GM21515 (cell line): Measurements from ENCODE around the gene NRROS.
"Not testable (repeated sequence)": the region's sequence is repeated elsewhere in the genome, so short reads cannot be mapped to it uniquely, and the experiment has no call there.

Experiments used
- ATAC-seq: cut with Tn5 transposase; IDR thresholded peaks from one replicate; pipeline ENCODE4 v1.9.1; 2021; ENCODE audit not compliant: unreplicated experiment

NRROS gene

DNA sequence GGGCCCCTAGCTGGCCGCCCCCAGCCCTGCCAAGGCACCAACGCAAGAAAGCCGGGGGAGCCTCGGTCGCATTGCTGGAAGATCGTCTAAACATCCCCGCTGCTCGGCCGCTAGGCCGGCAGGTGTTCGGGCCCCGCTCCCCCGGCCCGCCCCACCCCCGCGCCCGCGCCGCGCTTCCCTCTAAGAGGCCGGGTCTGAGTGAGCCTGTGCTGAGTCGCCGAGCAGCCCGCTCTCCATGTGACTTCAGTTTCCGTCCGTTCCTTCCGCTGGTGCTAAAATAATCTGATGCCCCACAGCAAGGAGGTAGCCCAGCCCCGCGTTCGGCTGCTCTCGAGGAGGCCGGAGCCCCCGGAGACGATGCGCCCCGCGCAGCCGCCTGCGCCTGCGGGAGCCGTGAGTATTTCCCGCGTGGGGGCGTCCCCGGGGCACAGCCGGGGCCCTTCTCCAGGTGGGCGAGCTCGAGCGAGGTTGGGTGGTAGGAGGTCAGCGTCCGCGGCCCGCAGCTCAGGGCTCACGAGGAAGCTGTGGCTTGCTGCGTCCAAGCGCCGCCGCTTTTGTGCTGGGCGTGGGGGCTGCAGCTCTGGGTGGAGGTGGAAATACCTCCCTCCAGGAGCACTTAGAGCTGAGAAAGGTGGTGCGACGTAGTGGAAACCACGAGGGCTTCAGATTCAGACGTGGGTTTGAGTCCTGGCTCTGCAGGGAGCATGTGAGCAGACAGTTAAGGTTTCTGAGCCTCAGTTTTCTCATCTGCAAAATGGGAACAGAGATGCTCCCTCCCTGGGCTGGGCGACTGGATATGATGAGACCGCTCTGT, at the start of gene NRROS:
NRROS (plus strand) TSS at position 212 of the 814 bp plus-strand sequence. CDS start 14,846 bp downstream, outside the sequence.
- peak; percentile 43 for ATAC-seq

DNA sequence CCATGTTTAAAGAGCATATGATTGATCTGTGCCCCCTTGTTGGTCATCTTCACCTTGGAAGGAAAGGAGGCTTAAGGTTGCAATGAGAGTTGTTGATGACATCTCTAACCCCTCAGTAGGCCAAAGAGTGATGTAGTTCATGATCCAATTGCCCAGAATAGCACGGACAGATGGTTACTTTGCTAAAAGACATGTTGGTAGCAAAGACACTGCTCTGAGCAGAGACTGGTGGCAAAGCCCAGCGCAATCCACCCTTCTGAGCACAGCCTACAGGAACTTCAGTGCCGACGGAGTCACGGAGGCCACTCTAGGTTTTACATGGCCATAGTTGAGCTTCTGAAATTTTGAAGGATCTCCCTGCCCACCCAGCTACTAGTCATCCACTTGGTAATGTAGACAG, 49.2 kb upstream of the NRROS start:
- ATAC-seq = no peak

DNA sequence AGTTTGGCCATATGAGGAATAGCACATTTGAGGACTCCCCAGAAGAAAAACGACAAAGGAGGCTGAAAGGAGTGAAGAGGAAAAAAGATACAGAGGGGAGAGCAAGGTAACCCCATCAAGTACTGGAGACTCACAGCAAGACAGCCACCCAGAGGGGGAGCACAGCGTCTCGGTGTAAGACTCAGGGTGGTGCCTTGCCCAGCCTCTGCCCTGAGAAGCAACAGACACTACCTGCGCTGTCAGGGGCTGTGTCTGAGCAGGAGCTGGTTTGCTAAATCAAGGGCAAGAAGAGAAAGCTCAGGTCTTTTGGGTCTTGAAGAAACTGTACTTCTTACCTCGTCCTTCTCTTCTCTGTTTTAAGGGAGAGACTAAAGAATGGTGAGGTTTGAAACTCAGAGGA, 43.1 kb upstream of the NRROS start:
- ATAC-seq = no peak

DNA sequence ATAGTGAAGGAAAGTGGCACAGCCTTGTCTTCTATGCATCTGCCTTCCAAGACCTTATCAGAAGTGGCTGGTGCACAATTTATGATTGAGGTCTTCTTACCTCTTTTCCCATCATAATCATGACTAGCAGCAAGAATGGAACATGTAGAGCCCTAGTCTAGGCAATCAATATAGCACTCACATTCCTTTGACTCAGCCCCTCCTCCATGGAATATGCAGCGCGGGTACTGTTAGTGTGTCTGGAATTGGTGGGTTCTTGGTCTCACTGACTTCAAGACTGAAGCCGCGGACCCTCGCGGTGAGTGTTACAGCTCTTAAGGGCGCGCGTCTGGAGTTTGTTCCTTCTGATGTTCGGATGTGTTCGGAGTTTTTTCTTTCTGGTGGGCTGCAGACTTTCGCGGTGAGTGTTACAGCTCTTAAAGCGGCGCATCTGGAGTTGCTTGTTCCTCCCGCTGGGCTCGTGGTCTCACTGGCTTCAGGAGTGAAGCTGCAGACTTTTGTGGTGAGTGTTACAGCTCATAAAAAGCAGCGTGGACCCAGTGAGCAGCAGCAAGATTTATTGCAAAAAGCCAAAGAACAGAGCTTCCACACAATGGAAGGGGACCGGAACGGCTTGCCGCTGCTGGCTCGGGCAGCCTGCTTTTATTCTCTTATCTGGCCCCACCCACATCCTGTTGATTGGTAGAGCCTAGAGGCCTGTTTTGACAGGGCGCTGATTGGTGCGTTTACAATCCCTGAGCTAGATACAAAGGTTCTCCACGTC, 41.3 kb upstream of the NRROS start:
- not testable (repeated sequence) for ATAC-seq

DNA sequence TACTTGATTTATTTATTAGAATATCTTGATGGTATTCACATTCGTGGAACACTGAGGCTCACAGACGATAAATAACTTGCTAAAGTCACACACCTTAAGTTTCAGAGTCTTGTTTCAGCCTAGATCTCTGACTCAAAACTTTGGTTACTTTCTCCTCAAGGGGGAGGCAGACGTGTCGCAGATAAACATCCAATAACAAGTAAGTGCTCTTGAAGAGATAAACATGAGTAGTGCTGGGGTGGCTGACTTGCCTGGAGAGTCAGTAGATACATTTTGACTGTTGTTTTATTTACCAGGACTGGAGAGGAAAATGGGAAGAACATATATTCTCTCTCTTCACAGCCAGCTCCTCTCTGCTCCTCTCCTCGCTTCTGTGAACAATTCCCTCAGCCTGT, 39.8 kb upstream of the NRROS start:
- ATAC-seq = no peak

DNA sequence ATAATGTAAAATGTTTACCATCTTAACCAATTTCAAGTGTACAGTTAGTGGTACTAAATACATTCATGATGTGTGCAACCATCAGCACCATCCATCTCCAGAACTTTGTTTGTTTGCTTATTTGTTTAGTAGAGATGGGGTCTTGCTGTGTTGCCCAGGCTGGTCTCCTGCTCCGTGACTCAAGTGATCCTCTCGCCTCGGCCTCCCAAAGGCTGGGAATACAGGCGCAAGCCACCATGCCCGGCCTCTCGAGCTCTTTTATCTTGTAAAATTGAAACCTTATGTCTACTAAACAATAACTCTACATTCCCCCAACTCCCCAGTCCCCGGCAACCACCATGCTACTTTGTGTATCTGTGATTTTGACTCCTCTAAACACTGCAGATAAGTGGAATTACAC, 39.1 kb upstream of the NRROS start:
- ATAC-seq = no peak

DNA sequence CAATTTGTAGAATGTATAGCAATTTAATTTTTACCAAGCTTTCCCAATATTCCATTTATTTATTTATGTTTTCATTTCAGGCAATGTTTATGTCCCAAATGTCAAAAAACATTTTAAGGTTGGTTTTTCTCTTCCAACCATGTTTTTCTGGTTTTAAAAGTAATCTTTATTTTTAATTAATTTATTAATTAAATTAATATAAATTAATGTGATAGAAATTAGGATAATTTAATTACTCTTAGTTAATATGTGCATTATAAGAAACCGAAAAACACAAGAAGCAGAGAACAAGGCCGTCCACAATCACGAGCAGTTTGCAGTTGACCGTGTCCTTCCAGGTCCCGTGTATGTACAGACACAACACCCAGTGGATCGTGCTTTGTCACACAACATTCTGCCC, 36.8 kb upstream of the NRROS start:
- no peak for ATAC-seq

DNA sequence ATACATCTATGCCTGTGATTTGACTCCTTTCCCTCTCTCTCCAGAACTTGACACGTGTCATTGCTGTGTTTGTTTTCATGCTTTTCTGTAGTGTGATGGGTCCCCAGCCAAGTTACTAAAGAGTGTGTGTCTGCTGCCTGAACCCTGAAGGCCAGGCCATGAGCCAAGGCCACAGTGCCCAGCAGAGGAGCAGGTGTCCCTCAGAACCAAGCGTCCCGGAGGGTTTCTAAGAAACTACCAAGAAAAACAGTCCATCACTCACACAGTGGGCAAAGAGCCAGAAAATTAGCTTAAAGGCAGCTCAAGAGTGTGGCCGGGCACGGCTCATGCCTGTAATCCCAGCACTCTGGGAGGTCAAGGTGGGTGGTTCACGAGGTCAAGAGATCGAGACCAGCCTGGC, 35.8 kb upstream of the NRROS start:
- ATAC-seq = no peak

DNA sequence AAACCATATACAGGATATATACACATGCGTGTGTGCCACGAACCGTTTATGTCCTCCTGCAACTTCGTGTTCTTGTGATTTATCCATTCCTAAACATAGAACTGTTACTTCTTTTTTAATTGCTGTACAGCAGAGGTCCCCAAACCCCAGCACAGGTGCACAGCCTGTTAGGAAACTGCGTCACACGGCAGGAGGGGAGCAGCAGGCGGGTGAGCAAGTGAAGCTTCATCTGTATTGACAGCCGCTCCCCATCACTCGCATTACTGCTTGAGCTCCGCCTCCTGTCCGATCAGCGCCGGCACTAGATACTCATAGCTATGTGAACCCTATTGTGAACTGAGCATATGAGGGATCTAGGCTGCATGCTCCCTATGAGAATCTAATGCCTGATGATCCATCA, 34.9 kb upstream of the NRROS start:
- ATAC-seq = no peak

DNA sequence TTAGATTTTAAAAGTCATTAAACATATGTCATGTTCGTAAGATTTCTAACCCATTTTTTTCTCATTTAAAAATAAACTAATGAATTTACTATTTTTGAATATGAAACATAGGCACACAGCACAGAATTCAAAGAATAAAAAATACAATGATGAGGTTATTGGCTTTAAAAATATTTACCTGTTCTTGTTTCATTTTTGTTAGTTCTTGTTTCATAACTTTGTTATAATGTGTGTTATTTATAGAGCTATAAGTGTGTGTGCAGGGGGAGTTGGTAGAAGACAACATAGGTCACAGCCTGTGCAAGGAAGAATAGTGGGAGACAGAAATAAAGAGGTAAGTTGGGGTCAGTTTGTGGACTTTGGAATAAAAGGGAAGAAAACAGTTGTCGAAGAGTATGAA, 30.8 kb upstream of the NRROS start:
- no peak for ATAC-seq

DNA sequence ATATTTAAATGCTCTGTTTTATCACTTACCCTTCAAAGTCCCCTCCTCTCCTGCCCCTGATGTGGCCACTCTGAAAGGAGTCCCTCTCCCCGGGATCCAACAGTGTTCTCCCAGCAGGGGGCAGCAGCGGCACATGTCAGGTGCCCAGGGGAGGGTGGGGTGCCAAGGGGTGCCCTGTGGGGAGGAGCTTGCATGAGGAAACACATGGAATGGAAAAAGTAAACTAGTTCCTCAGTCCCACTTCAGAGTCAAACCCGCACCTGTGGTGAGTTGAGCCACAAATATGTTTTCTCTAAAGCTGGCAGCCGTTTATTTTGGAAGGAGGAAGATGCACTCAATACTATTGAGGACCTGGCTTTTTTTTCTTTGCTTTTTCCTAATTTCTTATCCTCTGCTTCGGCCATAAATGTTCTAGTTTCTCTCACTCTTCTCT, 30.1 kb upstream of the NRROS start:
- ATAC-seq = peak; percentile 75

DNA sequence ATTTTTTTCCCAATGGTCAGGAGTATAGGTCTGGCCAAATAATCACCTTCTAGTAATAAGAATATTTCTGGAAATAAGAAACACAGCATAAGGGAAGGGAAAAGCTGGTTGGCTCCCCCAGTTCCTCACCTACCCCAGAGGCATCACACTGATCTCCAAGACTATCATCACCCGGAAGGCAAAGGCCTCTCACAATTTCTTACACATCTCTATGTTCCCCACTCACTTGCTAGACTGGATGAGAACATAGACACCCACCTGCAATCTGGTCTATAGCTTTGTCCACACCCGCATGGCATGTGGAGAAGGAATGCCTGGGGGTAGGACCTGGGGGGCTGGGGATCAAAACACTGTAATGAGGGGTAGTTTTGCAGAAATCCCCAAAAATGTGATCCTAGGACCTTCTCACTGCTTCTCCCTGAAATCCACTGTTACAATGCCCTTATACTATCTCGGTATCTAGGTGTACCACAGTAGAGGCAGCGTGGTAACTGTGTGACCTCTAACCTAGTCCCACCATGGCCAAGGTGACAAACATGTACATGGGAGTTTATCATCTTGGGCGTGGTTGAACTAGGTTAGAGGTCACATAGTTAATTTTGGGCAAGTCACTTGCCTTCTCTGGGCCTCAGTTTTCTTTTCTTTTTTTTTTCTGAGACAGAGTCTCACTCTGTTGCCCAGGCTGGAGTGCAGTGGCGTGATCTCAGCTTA, 29.5 kb upstream of the NRROS start:
- ATAC-seq = no peak

DNA sequence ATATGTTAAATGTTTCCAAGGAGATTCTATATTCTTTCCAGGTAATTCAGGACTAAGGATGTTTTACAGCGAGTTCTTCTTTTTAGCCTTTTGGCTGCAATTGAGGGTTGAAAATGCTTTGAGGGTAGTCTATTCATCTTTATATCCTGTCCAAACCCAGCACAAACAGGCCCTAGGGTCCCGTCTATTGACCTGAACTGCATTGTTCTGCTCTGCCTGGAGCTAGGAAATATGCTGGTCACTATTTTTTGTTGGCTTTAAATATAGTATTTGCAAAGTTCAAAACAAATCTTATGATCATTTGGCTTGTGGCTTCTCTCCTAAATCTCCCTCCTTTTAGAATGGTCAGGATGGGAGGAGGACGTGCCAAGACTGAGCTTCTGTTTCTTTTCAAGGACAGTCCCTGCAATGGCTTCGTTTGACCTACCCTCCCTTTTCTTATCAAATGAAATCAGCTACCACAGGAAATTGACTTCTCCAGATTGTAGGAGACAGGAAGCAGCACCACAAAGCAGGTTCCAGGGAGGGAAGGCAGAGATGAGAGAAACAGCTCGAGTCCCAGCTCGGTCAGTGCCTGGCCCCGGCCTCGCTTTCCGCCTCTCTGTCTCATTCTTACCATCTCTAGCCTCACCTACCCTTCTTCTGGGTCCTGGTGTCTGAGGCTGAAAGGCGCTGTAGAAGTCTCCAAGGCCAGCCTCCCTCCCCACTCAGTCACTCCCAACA, 27.6 kb upstream of the NRROS start:
- ATAC-seq = no peak

DNA sequence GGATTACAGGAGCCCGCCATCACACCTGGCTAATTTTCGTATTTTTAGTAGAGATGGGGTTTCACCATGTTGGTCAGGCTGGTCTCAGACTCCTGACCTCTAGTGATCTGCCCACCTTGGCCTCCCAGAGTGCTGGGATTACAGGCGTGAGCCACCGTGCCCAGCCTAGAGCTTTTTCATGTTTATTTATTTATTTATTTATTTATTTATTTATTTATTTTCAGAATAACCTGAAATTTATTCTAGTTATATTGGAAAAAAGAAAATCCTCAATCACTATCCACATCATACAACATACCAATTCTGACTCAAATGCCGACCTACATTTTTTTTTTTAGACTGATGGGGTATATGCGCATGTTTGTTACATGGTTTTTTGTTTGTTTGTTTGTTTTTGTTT, 24.3 kb upstream of the NRROS start:
- ATAC-seq = not testable (repeated sequence)

DNA sequence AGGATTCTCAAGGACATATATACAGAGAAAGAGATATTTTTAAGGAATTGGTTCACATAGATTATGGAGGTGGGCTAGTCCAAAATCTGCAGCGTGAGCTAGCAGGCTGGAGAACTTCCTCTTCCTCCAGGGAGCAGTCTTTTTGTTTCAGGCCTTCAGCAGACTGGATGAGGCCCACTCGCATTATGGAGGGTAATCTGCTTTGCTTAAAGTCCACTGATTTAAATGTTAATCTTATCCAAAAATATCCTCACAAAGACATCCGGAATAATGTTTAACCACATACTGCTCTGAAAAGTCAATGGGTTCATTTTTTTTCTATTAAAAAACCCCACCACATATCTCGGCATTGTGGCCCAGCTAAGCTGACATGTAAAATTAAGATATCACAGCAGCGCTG, 22.2 kb upstream of the NRROS start:
- ATAC-seq = no peak

DNA sequence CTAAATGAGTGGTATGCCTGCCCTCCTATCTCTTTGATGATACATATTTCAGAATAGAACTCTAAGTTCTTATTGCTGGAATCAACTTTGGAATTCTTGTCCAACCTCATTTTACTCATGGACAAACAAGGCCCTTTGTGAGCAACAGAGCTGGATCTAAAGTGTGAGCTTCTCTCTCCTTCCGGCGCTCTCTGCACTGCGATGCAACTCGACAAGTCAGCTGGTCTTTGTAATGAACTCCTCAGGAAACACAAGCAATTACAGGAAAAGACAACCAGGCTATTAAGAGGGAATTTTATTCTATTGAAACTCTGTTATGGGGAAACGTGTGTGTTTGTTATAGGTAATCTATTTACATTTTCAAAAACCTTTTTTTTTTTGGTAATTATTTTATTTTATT, 20.3 kb upstream of the NRROS start:
- ATAC-seq = no peak

DNA sequence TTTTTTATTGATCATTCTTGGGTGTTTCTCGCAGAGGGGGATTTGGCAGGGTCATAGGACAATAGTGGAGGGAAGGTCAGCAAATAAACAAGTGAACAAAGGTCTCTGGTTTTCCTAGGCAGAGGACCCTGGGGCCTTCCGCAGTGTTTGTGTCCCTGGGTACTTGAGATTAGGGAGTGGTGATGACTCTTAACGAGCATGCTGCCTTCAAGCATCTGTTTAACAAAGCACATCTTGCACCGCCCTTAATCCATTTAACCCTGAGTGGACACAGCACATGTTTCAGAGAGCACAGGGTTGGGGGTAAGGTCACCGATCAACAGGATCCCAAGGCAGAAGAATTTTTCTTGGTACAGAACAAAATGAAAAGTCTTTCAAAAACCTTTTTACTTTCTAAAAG, 19.9 kb upstream of the NRROS start:
- not testable (repeated sequence) for ATAC-seq

DNA sequence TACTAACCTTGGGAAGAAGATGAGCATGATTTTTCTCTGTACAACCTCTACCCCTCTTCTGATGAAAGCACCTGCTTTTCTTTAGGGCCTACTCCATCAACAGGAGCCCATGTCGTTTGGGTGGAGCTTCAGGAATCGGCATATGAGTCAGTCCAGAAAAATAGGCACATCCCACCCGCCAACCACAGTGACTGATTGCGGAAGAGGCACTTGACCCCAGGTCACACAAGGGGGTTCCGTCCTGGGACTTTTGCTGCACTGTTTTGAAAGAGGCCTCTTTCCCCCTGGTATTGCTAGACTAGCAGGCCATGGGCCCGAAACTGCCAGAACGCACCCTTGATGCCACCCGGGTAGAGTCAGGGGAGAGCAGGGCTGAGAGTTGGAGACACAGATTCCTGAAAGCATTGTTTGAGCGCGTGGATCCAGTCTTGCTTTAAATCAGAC, 19.3 kb upstream of the NRROS start:
- ATAC-seq = no peak

DNA sequence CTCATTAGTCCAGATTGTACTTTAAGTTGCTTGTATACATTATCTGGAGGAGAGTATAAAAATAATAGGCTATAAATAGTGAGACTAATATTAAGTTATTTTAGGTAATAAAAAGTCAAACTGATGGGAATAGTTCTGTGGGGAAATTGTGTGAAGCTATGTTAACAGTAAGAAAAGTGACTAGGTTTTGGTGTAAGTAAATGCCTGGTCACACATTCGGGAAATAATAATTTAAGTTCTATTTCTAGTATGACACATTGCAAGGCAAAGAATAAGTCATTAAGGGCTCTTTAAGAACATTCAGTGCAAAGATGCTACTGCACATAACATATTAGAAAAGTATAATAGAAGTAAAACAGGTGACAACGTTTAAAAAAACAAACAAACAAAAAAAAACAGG, 18.8 kb upstream of the NRROS start:
- no peak for ATAC-seq

DNA sequence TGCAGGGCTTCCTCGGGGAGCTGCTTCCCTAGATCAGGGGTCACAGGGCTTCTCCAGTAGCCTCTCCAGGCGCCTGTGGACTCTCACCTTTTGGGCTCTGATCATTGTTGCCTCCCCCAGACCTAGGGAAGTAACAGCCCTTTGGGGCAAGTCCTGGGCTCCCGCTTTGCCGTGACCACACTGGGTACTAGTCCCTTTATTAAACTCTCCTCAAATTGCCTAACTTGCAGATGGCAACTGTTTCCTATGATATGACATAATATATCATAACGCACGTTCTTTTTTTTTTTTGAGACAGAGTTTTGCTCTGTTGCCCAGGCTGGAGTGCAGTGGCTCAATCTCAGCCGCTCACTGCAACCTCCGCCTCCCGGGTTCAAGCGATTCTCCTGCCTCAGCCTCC, 17.9 kb upstream of the NRROS start:
- ATAC-seq = no peak
